ENCODE results near the gene PAH. TPM values are rescaled to one million over a fixed set of nuclear protein-coding genes. Genes with fewer than 3 reads are reported as not detected.

PAH gene
- total and polyA plus RNA-seq, 10 of the 15 experiments (the other 5 are each of a cell fraction or from before 2014, with no cell fraction given): 0.20 to 4.8 (median 0.55) TPM; not detected in 1

DNA sequence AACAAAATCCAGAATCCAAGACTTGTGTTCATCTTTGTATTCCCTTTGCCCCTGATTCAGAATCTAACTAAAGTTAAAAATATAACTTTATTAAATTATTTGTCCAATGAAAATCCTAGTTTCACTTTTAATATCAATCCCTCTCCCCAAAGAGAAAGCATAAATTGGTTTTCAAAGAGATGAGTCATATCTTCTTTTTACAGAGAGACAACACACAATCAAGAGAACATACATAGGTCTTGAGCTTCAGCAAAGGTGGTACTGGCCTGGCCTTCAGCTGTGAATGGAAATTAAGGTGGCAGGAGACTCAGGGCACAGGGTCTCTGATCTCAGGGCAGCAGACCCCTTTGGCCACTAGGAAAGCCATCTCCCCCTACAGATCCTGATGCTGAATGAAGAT is 36.2 kb upstream of the PAH start (continued):
- TF ChIP-seq ESRRA (IDR thresholded peaks at IDR 0.05; ENCODE audit: low read length) (no peak), MYB (IDR thresholded peaks at IDR 0.05; ENCODE audit: borderline replicate concordance, low read depth, low read length) (no peak), ZZZ3 (IDR thresholded peaks at IDR 0.05; ENCODE audit: control insufficient read depth, insufficient read length, low read depth) (no peak), ZNF24 (IDR thresholded peaks at IDR 0.05) (0 out of 2 replicates have a peak, but pooled peaks have one; percentile 21), ZBED1 (IDR thresholded peaks at IDR 0.05; ENCODE audit: borderline replicate concordance) (no peak), SREBF2 (IDR thresholded peaks at IDR 0.05; ENCODE audit: low read length) (no peak), SUPT20H (IDR thresholded peaks at IDR 0.05; ENCODE audit: borderline replicate concordance, control insufficient read depth, low read depth, low read length) (no peak), BHLHE40 (IDR thresholded peaks at IDR 0.05; ENCODE audit: borderline replicate concordance in 1 of 2, low read depth in 2 of 2, low read length in 1 of 2) (no peak), SMARCA5 (IDR thresholded peaks at IDR 0.05) (no peak), BMI1 (IDR thresholded peaks at IDR 0.05; ENCODE audit: borderline replicate concordance) (0 out of 2 replicates have a peak, but pooled peaks have one; percentile 25), ZNF217 (IDR thresholded peaks at IDR 0.05) (0 out of 2 replicates have a peak, but pooled peaks have one; percentile 29), NFYB (IDR thresholded peaks at IDR 0.05; ENCODE audit: insufficient read depth, low read depth, low read length) (no peak), BRCA1 (IDR thresholded peaks at IDR 0.05; ENCODE audit: low read depth, low read length) (no peak), NBN (IDR thresholded peaks at IDR 0.05) (no peak), RAD51 (IDR thresholded peaks at IDR 0.05) (no peak), NFIC (IDR thresholded peaks at IDR 0.05; ENCODE audit: low read depth, low read length) (0 out of 2 replicates have a peak, but pooled peaks have one; percentile 22)
- TF ChIP-seq, protein P1, sequence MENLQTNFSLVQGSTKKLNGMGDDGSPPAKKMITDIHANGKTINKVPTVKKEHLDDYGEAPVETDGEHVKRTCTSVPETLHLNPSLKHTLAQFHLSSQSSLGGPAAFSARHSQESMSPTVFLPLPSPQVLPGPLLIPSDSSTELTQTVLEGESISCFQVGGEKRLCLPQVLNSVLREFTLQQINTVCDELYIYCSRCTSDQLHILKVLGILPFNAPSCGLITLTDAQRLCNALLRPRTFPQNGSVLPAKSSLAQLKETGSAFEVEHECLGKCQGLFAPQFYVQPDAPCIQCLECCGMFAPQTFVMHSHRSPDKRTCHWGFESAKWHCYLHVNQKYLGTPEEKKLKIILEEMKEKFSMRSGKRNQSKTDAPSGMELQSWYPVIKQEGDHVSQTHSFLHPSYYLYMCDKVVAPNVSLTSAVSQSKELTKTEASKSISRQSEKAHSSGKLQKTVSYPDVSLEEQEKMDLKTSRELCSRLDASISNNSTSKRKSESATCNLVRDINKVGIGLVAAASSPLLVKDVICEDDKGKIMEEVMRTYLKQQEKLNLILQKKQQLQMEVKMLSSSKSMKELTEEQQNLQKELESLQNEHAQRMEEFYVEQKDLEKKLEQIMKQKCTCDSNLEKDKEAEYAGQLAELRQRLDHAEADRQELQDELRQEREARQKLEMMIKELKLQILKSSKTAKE (IDR thresholded peaks at IDR 0.05; ENCODE audit: low read depth, poor library complexity, severe bottlenecking): peak; percentile 15
- TF ChIP-seq, protein P2, sequence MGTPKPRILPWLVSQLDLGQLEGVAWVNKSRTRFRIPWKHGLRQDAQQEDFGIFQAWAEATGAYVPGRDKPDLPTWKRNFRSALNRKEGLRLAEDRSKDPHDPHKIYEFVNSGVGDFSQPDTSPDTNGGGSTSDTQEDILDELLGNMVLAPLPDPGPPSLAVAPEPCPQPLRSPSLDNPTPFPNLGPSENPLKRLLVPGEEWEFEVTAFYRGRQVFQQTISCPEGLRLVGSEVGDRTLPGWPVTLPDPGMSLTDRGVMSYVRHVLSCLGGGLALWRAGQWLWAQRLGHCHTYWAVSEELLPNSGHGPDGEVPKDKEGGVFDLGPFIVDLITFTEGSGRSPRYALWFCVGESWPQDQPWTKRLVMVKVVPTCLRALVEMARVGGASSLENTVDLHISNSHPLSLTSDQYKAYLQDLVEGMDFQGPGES (IDR thresholded peaks at IDR 0.05): no peak
- TF ChIP-seq, protein P3, sequence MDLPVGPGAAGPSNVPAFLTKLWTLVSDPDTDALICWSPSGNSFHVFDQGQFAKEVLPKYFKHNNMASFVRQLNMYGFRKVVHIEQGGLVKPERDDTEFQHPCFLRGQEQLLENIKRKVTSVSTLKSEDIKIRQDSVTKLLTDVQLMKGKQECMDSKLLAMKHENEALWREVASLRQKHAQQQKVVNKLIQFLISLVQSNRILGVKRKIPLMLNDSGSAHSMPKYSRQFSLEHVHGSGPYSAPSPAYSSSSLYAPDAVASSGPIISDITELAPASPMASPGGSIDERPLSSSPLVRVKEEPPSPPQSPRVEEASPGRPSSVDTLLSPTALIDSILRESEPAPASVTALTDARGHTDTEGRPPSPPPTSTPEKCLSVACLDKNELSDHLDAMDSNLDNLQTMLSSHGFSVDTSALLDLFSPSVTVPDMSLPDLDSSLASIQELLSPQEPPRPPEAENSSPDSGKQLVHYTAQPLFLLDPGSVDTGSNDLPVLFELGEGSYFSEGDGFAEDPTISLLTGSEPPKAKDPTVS (IDR thresholded peaks at IDR 0.05; ENCODE audit: low read depth, low read length): no peak
- TF ChIP-seq, protein P4, sequence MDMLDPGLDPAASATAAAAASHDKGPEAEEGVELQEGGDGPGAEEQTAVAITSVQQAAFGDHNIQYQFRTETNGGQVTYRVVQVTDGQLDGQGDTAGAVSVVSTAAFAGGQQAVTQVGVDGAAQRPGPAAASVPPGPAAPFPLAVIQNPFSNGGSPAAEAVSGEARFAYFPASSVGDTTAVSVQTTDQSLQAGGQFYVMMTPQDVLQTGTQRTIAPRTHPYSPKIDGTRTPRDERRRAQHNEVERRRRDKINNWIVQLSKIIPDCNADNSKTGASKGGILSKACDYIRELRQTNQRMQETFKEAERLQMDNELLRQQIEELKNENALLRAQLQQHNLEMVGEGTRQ (IDR thresholded peaks at IDR 0.05; ENCODE audit: borderline replicate concordance, low read depth, low read length): no peak
- TF ChIP-seq, protein P5, sequence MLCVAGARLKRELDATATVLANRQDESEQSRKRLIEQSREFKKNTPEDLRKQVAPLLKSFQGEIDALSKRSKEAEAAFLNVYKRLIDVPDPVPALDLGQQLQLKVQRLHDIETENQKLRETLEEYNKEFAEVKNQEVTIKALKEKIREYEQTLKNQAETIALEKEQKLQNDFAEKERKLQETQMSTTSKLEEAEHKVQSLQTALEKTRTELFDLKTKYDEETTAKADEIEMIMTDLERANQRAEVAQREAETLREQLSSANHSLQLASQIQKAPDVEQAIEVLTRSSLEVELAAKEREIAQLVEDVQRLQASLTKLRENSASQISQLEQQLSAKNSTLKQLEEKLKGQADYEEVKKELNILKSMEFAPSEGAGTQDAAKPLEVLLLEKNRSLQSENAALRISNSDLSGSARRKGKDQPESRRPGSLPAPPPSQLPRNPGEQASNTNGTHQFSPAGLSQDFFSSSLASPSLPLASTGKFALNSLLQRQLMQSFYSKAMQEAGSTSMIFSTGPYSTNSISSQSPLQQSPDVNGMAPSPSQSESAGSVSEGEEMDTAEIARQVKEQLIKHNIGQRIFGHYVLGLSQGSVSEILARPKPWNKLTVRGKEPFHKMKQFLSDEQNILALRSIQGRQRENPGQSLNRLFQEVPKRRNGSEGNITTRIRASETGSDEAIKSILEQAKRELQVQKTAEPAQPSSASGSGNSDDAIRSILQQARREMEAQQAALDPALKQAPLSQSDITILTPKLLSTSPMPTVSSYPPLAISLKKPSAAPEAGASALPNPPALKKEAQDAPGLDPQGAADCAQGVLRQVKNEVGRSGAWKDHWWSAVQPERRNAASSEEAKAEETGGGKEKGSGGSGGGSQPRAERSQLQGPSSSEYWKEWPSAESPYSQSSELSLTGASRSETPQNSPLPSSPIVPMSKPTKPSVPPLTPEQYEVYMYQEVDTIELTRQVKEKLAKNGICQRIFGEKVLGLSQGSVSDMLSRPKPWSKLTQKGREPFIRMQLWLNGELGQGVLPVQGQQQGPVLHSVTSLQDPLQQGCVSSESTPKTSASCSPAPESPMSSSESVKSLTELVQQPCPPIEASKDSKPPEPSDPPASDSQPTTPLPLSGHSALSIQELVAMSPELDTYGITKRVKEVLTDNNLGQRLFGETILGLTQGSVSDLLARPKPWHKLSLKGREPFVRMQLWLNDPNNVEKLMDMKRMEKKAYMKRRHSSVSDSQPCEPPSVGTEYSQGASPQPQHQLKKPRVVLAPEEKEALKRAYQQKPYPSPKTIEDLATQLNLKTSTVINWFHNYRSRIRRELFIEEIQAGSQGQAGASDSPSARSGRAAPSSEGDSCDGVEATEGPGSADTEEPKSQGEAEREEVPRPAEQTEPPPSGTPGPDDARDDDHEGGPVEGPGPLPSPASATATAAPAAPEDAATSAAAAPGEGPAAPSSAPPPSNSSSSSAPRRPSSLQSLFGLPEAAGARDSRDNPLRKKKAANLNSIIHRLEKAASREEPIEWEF (IDR thresholded peaks at IDR 0.05; ENCODE audit: insufficient replicate concordance, low read depth, low read length): no peak

All from GM12878 (cell line).